Middle frontal gyrus (tissue), 1 donor: ENCODE results near the gene MKRN2OS.

Experiments
- DNase-seq: peaks from one replicate; pipeline ENCODE4 v3.0.0-alpha.2; 2015; ENCODE audit warnings: low spot score; ENCODE audit errors: extremely low spot score

The MKRN2OS gene, protein sequence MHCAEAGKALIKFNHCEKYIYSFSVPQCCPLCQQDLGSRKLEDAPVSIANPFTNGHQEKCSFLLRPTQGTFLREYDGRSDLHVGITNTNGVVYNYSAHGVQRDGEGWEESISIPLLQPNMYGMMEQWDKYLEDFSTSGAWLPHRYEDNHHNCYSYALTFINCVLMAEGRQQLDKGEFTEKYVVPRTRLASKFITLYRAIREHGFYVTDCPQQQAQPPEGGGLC

DNA sequence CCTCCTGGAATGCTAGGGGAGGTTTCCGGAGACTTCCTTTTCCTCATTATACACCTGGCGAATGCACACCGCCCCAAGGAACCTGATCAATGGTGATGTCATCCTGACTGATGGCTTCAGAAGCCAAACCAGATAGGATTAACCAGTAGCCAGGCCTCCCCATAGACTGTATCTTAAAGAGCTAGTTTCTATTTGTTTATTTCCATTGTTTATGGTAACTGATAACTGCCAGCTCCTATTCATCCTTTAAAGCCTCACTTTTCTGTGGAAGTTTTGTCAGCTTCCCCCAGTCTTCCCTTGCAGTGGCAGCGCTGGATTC, at the start of gene MKRN2OS:
Gene MKRN2OS (minus strand): TSS at position 27 of the 319 bp plus-strand sequence. CDS start 35 bp downstream, outside the sequence.
- DNase-seq, result no peak

DNA sequence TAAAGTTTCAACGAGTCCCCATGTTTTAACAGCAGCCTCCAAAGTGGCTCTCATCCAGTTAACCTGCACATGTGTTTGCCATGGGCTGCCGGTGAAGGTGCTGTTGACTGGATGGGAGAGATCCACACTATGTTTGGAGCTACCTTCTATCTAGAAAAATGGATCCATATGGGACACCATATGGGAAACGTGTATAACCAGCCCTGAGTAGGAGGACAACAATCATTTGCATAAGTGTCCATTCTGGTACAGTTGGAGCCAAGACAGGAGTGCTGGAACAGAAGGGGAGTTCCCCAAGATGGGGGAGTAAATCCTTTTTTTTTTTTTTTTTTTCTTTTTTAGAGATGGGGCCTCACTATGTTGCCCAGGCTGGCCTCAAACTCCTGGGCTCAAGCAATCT, 48.2 kb upstream of the MKRN2OS start:
- DNase-seq, result no peak

DNA sequence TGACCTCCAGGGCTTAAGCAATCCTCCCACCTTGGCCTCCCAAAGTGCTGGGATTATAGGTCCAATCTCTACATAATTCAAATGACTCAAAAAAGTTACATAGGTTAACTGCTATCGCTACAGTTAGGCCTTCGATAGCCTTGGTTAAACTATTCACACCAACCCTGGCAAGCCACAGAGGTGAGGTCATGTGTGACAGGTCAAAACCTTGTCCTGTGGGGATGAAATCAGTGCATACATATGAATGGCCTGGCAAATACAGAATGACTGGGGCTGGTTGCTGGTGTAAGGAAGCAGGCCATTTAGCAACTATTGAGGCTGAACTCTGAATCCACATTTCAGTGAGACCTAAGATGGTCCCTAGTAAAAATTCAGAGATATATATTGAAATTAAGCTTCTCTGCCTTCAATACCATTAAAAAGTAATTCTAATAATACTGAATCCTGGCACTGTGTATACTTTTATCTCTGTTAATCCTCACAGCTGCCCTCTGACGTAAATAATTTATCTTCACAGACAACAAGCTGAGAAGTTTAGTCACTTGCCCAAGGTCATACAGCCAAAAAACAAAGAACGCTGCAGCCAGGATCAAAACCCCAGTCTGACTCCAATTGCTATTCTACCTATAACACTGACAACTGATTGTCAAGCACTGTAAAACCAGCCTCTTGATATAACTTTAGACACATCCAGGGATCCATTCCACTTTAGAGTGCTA, 46.9 kb upstream of the MKRN2OS start:
- no peak for DNase-seq

DNA sequence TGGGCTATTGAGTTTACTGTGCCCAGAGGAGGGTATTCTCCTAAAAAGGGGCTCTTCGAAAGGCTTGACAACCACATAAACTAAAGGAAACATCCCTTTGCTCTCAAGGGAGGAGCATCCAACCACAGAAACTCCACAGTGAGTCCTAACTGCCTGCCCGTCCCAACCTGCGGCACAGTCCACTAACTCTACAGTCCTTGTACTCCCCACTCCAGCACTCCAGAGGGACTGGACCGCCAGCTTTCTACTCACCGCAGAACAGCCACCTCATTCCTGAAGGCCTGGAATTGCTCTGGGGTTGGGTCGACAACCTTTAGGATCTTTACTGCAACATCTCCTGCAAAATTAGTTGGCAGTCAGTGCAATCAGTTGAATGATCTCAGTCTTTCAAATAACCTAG, 46.2 kb upstream of the MKRN2OS start:
- no peak for DNase-seq

DNA sequence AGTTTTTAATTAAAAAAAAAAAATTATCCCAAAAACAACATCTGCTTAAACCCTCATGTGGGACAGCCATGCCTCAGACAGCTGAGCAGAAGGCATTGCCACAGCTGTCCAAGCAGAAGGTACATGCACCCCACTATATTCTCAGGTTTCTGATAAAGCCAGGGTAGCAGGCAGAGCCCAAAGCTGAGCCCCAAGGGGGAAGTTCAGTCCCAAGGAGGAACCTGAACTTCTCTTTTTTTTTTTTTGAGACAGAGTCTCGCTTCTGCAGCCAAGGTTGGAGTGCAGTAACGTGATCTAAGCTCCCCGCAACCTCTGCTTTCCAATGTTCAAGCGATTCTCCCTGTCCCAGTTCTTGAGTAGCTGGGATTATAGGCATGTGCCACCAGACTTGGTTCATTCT, 44.8 kb upstream of the MKRN2OS start:
- DNase-seq, result no peak

DNA sequence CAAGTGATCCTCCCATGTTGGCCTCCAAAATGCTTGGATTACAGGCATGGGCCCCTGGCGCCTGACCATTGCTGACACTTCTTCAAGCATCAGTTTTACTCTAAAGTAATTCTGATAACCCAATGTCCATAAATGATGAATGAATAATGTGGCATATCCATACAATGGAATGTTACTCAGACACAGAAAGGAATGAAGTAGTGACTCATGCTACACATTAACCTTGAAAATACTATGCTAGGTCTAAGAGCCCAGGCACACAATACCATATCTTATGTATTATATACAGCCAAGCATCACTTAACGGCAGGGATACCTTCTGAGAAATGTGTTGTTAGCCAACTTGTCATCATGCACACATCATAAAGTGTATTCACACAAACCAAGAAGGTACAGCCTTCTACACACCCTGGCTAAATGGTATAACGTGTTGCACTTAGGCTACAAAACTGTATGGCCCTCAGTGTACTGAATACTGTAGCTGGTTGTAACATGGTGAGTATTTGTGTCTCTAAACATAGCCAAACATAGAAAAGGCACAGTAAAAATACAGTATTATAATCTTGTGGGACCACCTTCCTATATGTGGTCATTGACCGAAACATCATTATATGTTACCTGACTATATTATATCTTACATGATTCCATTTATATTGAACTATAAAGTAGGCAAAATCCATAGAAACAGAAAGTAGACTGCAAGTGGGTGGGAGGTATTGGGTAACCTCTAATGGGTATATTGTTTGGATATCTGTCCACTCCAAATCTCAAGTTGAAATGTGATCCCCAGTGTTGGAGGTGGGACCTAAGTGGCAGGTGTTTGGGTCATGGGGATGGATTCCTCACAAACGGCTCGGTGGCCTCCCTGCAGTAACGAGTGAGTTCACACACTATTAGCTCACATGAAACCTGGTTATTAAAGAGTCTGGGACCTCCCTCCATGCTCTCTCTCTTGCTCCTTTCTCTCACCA, 43.0 kb upstream of the MKRN2OS start:
- DNase-seq, result no peak

DNA sequence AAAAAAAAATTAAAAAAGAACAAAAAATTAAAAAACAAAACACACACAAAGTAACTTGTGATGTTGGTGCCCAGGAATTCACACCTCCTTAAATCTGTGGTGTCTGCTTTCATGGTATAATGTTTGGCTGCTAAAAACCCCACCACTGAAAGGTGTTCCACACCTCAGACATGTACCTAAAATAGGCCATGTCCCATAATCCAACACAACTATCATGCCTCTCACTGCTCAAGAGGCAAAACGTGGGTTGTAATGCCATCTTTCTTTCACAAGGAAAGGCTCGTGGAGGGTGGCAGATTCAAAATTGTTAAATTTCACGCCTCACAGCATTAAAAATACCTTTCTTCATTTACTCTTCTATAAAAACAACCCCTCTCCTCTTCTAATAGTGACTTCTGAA, 41.1 kb upstream of the MKRN2OS start:
- no peak for DNase-seq

DNA sequence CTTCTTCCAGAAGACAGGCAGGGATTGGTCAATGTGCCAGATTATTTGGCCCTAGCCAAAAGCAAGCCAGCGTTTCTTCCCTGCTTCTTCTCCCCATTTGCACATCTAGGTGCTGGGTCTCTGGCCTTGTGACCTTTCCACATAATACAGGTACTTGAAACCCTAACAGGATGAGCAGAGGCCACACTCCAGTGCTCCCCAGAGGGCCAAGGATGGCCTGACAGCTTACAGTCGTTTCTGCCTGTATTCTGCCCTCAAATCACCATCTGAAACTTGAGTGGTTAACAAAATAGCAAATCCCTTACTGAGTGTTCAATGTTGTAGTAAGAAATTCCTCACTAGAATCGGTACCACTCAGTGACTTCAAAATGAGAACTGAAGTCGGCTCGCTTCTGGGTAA, 40.7 kb upstream of the MKRN2OS start:
- no peak for DNase-seq

DNA sequence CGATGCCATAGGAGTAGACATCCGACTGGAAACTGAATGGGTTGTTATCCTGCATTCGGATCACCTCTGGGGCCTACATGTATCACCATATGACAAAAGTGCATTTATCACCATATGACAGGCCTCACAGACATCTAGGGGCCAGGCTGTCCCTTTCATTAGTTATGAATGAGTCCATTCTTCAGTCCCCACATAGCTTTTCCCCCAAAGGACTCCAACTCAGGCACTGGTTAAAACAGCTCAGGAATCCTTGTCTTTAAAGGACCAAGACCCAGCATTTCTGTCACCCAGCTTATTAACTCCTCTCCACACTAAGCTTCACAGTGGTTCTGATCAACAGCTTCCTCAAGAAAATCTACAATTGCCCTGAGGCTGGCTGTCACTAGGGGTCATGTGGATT, 39.9 kb upstream of the MKRN2OS start:
- no peak for DNase-seq

DNA sequence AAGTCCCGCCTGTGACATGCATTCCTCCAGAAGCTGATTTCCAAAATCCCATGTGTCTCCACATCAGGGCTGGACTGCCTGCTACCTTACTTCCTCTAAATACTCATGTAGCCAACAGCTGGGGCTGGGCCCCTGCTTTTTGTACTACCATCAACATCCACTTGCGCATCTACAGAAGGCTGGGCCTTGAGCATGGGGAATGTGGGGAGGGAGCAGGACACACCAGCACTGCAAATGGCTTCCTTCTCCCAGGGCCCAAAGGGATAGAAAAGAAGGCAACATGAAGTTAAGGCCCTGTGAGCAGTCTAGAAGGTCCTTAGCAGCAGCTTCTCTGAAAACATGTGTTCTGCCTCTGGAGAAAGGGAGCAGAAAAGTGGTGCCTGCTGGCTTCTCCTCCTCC, 38.8 kb upstream of the MKRN2OS start:
- DNase-seq, result no peak

DNA sequence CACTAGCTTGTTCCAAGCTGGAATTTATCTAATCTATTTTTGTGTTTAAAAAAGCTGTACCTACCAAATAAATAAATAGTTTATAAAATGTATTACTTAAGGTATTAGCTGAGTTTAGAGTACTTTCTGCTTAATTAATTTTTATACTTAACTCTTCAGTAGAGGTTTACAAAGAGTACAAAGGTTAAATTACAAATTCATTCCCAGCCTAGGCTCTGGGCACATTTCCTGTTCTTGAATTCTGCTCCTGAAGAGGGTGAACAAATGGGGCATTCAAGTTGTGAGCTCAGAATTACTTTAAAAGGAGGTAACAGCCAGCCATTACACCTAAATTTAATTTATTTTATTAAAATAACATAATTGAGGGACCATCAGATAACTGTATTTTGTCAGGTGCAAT, 38.0 kb upstream of the MKRN2OS start:
- no peak for DNase-seq

DNA sequence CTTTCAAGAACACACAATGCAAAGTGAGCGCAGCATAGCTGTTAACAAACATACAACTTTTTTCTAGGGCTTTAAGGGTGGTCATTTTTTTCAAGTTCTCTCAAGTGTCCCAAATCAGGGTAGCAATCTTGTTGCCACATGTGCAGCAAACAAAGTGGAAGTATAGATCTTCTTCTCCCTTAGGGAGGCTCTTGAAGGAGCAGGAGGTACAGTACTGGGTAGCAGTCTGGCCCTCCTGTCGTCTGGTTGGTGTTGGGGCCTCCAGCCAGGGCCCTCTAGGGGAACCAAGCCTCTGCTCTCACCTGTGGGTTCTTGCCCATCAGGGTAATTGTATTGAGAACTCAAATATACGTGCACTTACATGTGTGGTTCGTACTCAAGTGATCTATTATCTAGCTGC, 37.4 kb upstream of the MKRN2OS start:
- DNase-seq, result no peak

DNA sequence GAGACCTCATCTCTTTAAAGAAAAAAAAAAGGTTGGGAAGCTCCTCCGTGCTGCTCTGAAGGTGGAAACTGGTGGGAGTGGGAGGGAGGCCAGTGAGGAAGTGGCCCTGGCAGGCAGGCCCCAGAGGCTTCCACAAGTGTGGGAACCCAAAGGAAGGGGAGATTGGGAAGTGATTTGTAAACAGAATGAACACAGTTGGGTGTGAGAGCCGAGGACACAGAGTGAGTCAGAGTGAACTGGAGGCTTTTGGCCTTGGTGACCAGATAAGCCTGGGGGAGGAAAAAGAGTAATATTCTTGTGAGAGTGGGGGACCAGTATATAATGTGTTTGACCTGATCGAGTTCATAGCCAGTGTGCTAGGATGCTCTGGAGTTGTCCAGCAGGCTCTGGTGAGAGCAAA, 34.6 kb upstream of the MKRN2OS start:
- DNase-seq, result no peak

DNA sequence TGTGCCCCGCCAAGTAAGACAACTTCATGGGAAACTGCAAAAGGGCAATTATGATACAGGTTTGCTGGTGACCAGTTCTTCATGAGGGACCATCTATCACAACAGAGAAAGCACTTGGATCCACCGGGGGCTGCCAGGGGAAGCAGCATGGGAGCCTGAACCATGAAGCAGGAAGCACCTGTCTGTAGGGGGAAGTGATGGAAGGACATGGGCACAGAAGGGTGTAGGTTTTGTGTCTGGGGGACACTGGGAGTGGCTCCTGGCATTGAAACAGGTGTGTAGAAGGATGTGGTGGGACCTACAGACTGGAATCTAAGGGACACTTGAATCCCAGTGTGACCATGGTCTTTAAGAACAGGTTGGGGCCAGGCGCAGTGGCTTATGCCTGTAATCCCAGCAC, 34.2 kb upstream of the MKRN2OS start:
- no peak for DNase-seq

DNA sequence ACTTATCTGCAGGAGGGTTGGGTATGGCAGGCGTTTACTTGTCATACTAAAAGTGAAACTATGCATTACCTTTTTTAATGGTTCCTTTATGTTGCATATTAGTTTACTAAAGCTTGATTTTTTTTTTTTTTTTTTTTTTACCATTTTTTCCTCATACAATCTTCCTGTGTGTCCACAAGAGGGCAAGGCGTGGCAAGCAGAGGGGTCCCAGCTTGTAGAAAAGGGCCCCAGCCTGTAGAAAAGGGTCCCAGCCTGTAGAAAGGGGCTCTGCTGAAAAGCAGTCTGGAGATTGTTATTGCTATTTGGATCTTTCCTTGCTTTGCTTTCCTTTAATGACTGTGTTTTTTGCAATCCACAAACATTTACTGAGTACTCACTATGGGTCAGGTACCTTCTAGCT, 33.4 kb upstream of the MKRN2OS start:
- no peak for DNase-seq

DNA sequence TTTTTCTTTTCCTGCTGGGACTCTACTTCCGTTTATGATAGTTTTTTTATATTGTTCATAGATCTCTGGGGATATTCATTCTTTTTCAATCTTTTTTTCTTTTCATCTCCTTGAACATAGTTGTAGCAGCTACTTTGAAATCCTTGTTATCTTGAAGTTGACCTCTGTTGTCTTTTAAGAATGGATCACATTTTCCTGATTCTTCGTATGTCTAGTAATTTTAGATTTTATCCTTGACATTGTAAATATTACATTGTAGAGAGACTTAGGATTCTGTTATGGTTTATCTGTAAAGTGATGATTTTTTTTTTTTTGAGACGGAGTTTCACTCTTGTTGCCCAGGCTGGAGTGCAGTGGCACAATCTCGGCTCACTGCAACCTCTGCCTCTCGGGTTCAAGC, 32.1 kb upstream of the MKRN2OS start:
- DNase-seq, result no peak

DNA sequence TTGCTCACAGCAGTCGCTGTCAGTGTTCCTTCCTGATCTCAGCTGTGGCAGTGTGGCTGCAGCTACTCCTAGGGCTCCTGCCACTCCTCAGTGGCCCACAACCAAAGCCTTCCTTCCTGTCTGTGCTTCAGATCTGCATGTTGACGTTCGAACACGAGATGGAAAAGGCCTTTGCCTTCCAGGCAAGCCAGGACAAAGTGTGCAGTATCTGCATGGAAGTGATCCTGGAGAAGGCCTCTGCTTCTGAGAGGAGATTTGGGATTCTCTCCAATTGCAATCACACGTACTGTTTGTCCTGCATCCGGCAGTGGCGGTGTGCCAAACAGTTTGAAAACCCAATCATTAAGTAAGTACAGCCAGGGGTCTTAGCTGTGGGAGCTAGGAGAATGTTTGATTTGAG, 29.4 kb upstream of the MKRN2OS start:
- DNase-seq, result no peak

DNA sequence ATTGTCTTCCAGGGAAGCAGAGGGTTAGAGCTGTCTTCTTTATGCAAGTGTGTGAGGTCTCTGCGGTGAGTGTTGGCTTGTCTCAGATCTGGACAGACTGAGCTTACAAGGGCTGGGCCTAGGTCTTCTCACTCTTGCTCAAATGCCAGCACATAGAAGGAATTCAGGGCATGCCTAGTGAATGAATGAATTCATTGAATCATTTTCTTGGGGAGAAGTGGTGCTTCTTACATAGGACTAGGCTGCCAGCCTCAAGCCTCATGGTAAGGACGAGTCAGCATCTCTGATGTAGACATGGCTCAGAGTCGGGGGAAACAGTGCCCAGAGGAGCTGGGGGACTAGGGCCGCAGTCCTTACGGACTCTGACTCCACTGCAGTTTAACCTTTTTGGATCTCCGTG, 28.8 kb upstream of the MKRN2OS start:
- DNase-seq, result no peak

DNA sequence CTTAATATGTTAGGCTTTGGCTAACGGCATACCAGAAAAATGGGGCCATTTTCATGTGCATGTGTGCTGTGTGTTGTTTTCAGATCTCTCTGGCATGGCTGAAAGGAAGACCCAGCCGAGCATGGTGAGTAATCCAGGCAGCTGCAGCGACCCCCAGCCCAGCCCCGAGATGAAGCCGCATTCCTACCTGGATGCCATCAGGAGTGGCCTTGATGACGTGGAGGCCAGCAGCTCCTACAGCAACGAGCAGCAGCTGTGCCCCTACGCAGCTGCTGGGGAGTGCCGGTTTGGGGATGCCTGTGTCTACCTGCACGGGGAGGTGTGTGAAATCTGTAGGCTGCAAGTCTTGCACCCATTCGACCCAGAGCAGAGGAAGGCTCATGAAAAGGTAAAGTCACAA, 26.7 kb upstream of the MKRN2OS start:
- no peak for DNase-seq

DNA sequence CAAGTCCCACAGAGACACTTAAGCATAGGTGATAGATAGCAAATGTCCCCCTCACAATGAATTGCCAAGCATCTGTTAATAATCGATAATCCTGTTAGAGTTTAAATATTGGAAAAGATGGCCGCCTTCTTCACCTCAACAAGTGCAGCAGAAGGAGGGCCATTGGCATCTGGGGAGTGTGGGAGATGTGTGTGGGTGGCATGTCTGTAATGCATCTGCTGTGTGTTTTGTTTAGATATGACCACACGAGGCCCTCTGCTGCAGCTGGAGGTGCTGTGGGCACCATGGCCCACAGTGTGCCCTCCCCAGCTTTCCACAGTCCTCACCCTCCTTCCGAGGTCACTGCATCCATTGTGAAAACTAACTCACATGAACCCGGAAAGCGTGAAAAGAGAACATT, 24.5 kb upstream of the MKRN2OS start:
- DNase-seq, result no peak

DNA sequence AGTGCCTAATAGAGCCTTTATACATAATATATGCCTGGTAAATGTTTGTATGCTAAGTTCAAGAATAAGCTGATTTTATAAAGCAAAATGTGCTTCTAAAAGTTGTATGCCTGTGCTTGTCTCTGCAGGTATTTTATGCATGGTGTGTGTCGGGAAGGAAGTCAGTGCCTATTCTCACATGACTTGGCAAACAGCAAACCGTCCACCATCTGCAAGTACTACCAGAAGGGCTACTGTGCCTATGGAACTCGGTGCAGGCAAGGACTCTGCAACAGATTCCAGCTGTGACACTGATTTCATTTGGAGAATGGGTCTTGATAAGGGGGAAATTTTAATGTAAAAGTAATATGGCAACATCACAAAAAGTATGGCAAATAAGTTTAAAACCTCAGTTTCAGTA, 23.4 kb upstream of the MKRN2OS start:
- no peak for DNase-seq

DNA sequence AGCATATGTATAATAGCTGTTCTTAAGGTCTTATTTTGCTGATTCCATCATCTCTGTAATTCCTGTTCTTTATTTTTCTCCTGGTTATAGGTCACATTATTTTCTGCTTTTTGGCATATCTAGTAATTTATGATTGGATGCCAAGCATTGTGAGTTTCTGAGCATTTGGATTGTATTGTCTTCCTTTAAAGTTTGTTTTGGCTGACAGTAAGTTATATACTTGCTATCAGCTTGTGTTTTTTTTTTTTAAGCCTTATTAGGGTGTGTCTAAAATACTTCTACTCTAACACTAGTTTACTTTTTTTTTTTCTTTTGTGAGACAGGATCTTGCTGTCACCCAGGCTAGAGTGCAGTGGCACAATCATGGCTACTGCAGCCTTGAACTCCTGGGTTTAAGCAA, 21.7 kb upstream of the MKRN2OS start:
- DNase-seq, result no peak
